ENCODE measurements around the gene RHBDL1.

The RHBDL1 gene

DNA sequence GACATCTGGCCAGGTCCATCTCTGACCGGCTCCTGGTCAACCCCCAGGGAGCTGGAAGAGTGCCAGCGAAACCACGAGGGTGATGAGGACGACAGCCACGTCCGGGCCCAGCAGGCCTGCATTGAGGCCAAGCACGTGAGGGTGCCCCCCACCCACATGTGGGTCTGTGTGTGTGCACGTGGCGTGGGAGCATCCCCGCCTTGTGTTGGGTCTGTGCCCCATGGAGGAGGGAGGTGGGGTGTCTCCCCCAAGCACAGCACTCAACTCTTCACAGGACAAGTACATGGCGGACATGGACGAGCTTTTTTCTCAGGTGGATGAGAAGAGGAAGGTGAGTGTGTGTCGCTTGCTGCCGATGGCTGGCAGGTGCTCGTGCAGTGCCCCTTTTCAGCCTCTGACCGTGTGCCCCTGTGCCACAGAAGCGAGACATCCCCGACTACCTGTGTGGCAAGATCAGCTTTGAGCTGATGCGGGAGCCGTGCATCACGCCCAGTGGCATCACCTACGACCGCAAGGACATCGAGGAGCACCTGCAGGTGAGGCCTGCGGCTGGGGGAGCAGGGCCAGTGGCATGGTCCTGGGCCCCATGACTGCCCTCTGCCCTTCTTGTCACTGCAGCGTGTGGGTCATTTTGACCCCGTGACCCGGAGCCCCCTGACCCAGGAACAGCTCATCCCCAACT, 6.4 kb downstream of the RHBDL1 start (continued):
- TF ChIP-seq, protein P1, sequence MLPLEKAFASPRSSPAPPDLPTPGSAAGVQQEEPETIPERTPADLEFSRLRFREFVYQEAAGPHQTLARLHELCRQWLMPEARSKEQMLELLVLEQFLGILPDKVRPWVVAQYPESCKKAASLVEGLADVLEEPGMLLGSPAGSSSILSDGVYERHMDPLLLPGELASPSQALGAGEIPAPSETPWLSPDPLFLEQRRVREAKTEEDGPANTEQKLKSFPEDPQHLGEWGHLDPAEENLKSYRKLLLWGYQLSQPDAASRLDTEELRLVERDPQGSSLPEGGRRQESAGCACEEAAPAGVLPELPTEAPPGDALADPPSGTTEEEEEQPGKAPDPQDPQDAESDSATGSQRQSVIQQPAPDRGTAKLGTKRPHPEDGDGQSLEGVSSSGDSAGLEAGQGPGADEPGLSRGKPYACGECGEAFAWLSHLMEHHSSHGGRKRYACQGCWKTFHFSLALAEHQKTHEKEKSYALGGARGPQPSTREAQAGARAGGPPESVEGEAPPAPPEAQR (tag by site-specific recombination; IDR thresholded peaks at IDR 0.05), result no peak
- no peak for TF ChIP-seq ZNF701 (tag by site-specific recombination; IDR thresholded peaks at IDR 0.05)
- peak; percentile 43 for TF ChIP-seq ZNF10 (tag by site-specific recombination; IDR thresholded peaks at IDR 0.05)
- no peak for TF ChIP-seq ZNF114 (tag by site-specific recombination; IDR thresholded peaks at IDR 0.05)
- TF ChIP-seq ZNF16 (tag by site-specific recombination; IDR thresholded peaks at IDR 0.05; ENCODE audit: low read depth), result no peak
- TF ChIP-seq ZNF670 (tag by site-specific recombination; IDR thresholded peaks at IDR 0.05; ENCODE audit: low read depth), result no peak
- TF ChIP-seq ZNF366 (tag by site-specific recombination; conservative IDR thresholded peaks at IDR 0.05), result no peak
- TF ChIP-seq, protein P2, sequence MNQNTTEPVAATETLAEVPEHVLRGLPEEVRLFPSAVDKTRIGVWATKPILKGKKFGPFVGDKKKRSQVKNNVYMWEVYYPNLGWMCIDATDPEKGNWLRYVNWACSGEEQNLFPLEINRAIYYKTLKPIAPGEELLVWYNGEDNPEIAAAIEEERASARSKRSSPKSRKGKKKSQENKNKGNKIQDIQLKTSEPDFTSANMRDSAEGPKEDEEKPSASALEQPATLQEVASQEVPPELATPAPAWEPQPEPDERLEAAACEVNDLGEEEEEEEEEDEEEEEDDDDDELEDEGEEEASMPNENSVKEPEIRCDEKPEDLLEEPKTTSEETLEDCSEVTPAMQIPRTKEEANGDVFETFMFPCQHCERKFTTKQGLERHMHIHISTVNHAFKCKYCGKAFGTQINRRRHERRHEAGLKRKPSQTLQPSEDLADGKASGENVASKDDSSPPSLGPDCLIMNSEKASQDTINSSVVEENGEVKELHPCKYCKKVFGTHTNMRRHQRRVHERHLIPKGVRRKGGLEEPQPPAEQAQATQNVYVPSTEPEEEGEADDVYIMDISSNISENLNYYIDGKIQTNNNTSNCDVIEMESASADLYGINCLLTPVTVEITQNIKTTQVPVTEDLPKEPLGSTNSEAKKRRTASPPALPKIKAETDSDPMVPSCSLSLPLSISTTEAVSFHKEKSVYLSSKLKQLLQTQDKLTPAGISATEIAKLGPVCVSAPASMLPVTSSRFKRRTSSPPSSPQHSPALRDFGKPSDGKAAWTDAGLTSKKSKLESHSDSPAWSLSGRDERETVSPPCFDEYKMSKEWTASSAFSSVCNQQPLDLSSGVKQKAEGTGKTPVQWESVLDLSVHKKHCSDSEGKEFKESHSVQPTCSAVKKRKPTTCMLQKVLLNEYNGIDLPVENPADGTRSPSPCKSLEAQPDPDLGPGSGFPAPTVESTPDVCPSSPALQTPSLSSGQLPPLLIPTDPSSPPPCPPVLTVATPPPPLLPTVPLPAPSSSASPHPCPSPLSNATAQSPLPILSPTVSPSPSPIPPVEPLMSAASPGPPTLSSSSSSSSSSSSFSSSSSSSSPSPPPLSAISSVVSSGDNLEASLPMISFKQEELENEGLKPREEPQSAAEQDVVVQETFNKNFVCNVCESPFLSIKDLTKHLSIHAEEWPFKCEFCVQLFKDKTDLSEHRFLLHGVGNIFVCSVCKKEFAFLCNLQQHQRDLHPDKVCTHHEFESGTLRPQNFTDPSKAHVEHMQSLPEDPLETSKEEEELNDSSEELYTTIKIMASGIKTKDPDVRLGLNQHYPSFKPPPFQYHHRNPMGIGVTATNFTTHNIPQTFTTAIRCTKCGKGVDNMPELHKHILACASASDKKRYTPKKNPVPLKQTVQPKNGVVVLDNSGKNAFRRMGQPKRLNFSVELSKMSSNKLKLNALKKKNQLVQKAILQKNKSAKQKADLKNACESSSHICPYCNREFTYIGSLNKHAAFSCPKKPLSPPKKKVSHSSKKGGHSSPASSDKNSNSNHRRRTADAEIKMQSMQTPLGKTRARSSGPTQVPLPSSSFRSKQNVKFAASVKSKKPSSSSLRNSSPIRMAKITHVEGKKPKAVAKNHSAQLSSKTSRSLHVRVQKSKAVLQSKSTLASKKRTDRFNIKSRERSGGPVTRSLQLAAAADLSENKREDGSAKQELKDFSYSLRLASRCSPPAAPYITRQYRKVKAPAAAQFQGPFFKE (tag by site-specific recombination; IDR thresholded peaks at IDR 0.05; ENCODE audit: borderline replicate concordance), result no peak
- TF ChIP-seq, protein P3, sequence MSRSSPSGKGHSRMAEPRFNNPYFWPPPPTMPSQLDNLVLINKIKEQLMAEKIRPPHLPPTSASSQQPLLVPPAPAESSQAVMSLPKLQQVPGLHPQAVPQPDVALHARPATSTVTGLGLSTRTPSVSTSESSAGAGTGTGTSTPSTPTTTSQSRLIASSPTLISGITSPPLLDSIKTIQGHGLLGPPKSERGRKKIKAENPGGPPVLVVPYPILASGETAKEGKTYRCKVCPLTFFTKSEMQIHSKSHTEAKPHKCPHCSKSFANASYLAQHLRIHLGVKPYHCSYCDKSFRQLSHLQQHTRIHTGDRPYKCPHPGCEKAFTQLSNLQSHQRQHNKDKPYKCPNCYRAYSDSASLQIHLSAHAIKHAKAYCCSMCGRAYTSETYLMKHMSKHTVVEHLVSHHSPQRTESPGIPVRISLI (tag by site-specific recombination; IDR thresholded peaks at IDR 0.05), result no peak
- TF ChIP-seq ZNF335 (tag by site-specific recombination; conservative IDR thresholded peaks at IDR 0.05), result no peak
- 0 out of 2 replicates have a peak, but pooled peaks have one; percentile 26 for TF ChIP-seq ZNF76 (tag by site-specific recombination; IDR thresholded peaks at IDR 0.05; ENCODE audit: borderline replicate concordance, low read depth)
- no peak for TF ChIP-seq ZNF157 (tag by site-specific recombination; IDR thresholded peaks at IDR 0.05)
- TF ChIP-seq ZNF184 (tag by site-specific recombination; IDR thresholded peaks at IDR 0.05), result peak; percentile 7; the same call in 1 of the 2 replicates
- peak; percentile 21 for TF ChIP-seq ZNF341 (tag by site-specific recombination; IDR thresholded peaks at IDR 0.05; ENCODE audit: low read depth)
- no peak for TF ChIP-seq MEIS1 (CRISPR knock-in tag; IDR thresholded peaks at IDR 0.05; ENCODE audit: borderline replicate concordance)
- TF ChIP-seq ZSCAN16 (tag by site-specific recombination; IDR thresholded peaks at IDR 0.05), result no peak
- TF ChIP-seq, protein P4, sequence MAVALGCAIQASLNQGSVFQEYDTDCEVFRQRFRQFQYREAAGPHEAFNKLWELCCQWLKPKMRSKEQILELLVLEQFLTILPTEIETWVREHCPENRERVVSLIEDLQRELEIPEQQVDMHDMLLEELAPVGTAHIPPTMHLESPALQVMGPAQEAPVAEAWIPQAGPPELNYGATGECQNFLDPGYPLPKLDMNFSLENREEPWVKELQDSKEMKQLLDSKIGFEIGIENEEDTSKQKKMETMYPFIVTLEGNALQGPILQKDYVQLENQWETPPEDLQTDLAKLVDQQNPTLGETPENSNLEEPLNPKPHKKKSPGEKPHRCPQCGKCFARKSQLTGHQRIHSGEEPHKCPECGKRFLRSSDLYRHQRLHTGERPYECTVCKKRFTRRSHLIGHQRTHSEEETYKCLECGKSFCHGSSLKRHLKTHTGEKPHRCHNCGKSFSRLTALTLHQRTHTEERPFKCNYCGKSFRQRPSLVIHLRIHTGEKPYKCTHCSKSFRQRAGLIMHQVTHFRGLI (tag by site-specific recombination; IDR thresholded peaks at IDR 0.05), result no peak
- TF ChIP-seq, protein P5, sequence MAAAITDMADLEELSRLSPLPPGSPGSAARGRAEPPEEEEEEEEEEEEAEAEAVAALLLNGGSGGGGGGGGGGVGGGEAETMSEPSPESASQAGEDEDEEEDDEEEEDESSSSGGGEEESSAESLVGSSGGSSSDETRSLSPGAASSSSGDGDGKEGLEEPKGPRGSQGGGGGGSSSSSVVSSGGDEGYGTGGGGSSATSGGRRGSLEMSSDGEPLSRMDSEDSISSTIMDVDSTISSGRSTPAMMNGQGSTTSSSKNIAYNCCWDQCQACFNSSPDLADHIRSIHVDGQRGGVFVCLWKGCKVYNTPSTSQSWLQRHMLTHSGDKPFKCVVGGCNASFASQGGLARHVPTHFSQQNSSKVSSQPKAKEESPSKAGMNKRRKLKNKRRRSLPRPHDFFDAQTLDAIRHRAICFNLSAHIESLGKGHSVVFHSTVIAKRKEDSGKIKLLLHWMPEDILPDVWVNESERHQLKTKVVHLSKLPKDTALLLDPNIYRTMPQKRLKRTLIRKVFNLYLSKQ (tag by site-specific recombination; IDR thresholded peaks at IDR 0.05; ENCODE audit: borderline replicate concordance), result no peak
- TF ChIP-seq ZNF843 (tag by site-specific recombination; IDR thresholded peaks at IDR 0.05), result no peak; the same call in 1 of the 2 replicates
- no peak for TF ChIP-seq ZNF292 (tag by site-specific recombination; IDR thresholded peaks at IDR 0.05; ENCODE audit: borderline replicate concordance, low read depth)
- no peak for TF ChIP-seq TRIM28 (IDR thresholded peaks at IDR 0.05; ENCODE audit: borderline replicate concordance, low read length)
- TF ChIP-seq, protein P6, sequence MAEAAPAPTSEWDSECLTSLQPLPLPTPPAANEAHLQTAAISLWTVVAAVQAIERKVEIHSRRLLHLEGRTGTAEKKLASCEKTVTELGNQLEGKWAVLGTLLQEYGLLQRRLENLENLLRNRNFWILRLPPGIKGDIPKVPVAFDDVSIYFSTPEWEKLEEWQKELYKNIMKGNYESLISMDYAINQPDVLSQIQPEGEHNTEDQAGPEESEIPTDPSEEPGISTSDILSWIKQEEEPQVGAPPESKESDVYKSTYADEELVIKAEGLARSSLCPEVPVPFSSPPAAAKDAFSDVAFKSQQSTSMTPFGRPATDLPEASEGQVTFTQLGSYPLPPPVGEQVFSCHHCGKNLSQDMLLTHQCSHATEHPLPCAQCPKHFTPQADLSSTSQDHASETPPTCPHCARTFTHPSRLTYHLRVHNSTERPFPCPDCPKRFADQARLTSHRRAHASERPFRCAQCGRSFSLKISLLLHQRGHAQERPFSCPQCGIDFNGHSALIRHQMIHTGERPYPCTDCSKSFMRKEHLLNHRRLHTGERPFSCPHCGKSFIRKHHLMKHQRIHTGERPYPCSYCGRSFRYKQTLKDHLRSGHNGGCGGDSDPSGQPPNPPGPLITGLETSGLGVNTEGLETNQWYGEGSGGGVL (tag by site-specific recombination; IDR thresholded peaks at IDR 0.05), result peak; percentile 45
- 0 out of 2 replicates have a peak, but pooled peaks have one; percentile 6 for TF ChIP-seq ZNF600 (tag by site-specific recombination; IDR thresholded peaks at IDR 0.05)
- no peak; the same call in 1 of the 2 replicates for TF ChIP-seq KLF7 (tag by site-specific recombination; IDR thresholded peaks at IDR 0.05; ENCODE audit: borderline replicate concordance)
- TF ChIP-seq YY2 (tag by site-specific recombination; IDR thresholded peaks at IDR 0.05), result no peak; the same call in 1 of the 2 replicates
